ENCODE measurements around the gene EZR.
A peak's percentile ranks its signal among the peaks of the same experiment; 100 is the strongest.

Gene EZR

GRCh38 chr6:158819213-158819976 lies at the start of gene EZR (continued):
- TF ChIP-seq ZNF76 (tag by site-specific recombination; IDR thresholded peaks at IDR 0.05; ENCODE audit: borderline replicate concordance, low read depth) (peak; percentile 78), ZEB2 (tag by site-specific recombination; IDR thresholded peaks at IDR 0.05) (peak; percentile 83), ZNF660 (tag by site-specific recombination; IDR thresholded peaks at IDR 0.05) (0 out of 2 replicates have a peak, but pooled peaks have one; percentile 49), ZIC2 (tag by site-specific recombination; IDR thresholded peaks at IDR 0.05) (peak; percentile 33; the same call in 1 of the 2 replicates), ZNF324 (tag by site-specific recombination; IDR thresholded peaks at IDR 0.05) (peak; percentile 68), ZNF394 (tag by site-specific recombination; IDR thresholded peaks at IDR 0.05; ENCODE audit: borderline replicate concordance) (peak; percentile 92), ZBTB11 (tag by site-specific recombination; conservative IDR thresholded peaks at IDR 0.05; ENCODE audit: low read depth) (peak; percentile 46; the same call in 1 of the 2 replicates), KLF1 (tag by site-specific recombination; IDR thresholded peaks at IDR 0.05) (peak; percentile 95), ZBTB26 (tag by site-specific recombination; optimal IDR thresholded peaks at IDR 0.05) (peak; percentile 62), ZNF768 (tag by site-specific recombination; IDR thresholded peaks at IDR 0.05) (no peak), SP7 (tag by site-specific recombination; IDR thresholded peaks at IDR 0.05) (peak; percentile 65; the same call in 1 of the 2 replicates), ZNF530 (tag by site-specific recombination; IDR thresholded peaks at IDR 0.05; ENCODE audit: low read depth) (no peak), ZSCAN23 (tag by site-specific recombination; IDR thresholded peaks at IDR 0.05) (no peak), ZBTB20 (tag by site-specific recombination; IDR thresholded peaks at IDR 0.05) (peak; percentile 51; the same call in 1 of the 2 replicates), ZNF561 (tag by site-specific recombination; IDR thresholded peaks at IDR 0.05; ENCODE audit: borderline replicate concordance) (peak; percentile 93), RBAK (tag by site-specific recombination; IDR thresholded peaks at IDR 0.05) (no peak), ZNF626 (tag by site-specific recombination; IDR thresholded peaks at IDR 0.05) (no peak), YY2 (tag by site-specific recombination; IDR thresholded peaks at IDR 0.05) (peak; percentile 75), ZFP69B (tag by site-specific recombination; IDR thresholded peaks at IDR 0.05) (no peak), ZNF140 (tag by site-specific recombination; IDR thresholded peaks at IDR 0.05) (no peak), ZNF23 (tag by site-specific recombination; IDR thresholded peaks at IDR 0.05; ENCODE audit: borderline replicate concordance) (no peak), ZSCAN30 (tag by site-specific recombination; IDR thresholded peaks at IDR 0.05) (0 out of 2 replicates have a peak, but pooled peaks have one; percentile 28)
- TF ChIP-seq, protein P1, sequence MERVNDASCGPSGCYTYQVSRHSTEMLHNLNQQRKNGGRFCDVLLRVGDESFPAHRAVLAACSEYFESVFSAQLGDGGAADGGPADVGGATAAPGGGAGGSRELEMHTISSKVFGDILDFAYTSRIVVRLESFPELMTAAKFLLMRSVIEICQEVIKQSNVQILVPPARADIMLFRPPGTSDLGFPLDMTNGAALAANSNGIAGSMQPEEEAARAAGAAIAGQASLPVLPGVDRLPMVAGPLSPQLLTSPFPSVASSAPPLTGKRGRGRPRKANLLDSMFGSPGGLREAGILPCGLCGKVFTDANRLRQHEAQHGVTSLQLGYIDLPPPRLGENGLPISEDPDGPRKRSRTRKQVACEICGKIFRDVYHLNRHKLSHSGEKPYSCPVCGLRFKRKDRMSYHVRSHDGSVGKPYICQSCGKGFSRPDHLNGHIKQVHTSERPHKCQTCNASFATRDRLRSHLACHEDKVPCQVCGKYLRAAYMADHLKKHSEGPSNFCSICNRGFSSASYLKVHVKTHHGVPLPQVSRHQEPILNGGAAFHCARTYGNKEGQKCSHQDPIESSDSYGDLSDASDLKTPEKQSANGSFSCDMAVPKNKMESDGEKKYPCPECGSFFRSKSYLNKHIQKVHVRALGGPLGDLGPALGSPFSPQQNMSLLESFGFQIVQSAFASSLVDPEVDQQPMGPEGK (tag by site-specific recombination; IDR thresholded peaks at IDR 0.05) = peak; percentile 97
- TF ChIP-seq, protein P2, sequence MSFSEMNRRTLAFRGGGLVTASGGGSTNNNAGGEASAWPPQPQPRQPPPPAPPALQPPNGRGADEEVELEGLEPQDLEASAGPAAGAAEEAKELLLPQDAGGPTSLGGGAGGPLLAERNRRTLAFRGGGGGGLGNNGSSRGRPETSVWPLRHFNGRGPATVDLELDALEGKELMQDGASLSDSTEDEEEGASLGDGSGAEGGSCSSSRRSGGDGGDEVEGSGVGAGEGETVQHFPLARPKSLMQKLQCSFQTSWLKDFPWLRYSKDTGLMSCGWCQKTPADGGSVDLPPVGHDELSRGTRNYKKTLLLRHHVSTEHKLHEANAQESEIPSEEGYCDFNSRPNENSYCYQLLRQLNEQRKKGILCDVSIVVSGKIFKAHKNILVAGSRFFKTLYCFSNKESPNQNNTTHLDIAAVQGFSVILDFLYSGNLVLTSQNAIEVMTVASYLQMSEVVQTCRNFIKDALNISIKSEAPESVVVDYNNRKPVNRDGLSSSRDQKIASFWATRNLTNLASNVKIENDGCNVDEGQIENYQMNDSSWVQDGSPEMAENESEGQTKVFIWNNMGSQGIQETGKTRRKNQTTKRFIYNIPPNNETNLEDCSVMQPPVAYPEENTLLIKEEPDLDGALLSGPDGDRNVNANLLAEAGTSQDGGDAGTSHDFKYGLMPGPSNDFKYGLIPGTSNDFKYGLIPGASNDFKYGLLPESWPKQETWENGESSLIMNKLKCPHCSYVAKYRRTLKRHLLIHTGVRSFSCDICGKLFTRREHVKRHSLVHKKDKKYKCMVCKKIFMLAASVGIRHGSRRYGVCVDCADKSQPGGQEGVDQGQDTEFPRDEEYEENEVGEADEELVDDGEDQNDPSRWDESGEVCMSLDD (tag by site-specific recombination; IDR thresholded peaks at IDR 0.05) = peak; percentile 74

Measured in HEK293 (cell line).